ENCODE measurements around the gene SCN4A.
"Not testable (repeated sequence)": the region's sequence is repeated elsewhere in the genome, so short reads cannot be mapped to it uniquely, and the experiment has no call there.

SCN4A gene

GRCh38 chr17:63932721-63933120, 40.0 kb downstream of the SCN4A start:
- DNase-seq = no peak

GRCh38 chr17:63931981-63932561, 40.6 kb downstream of the SCN4A start, which contains the start of gene CD79B:
Gene CD79B, minus strand, starts transcription at chr17:63932331. Its CDS starts 70 bp downstream, at chr17:63932261.
- peak; percentile 33 for DNase-seq

- DNase-seq = peak; percentile 72
These were observed 41.7 kb downstream of the SCN4A start for GRCh38 chr17:63930951-63931575.

- DNase-seq = no peak
These were observed 42.6 kb downstream of the SCN4A start for GRCh38 chr17:63929860-63930766.

- no peak for DNase-seq
These were observed 43.6 kb downstream of the SCN4A start for GRCh38 chr17:63928966-63929695.

GRCh38 chr17:63928172-63928666, 44.5 kb downstream of the SCN4A start:
- DNase-seq = no peak

GRCh38 chr17:63927464-63928171, 45.1 kb downstream of the SCN4A start:
- no peak for DNase-seq

GRCh38 chr17:63926164-63926563, 46.6 kb downstream of the SCN4A start:
- no peak for DNase-seq

GRCh38 chr17:63925615-63926014, 47.1 kb downstream of the SCN4A start:
- DNase-seq = no peak

- DNase-seq = not testable (repeated sequence)
These were observed 50.3 kb downstream of the SCN4A start for GRCh38 chr17:63922402-63922801.

- not testable (repeated sequence) for DNase-seq
These were observed 51.9 kb downstream of the SCN4A start for GRCh38 chr17:63920779-63921178.

GRCh38 chr17:63920050-63920449, 52.7 kb downstream of the SCN4A start:
- not testable (repeated sequence) for DNase-seq

GRCh38 chr17:63919311-63919723, 53.4 kb downstream of the SCN4A start:
- DNase-seq = peak; percentile 85

- DNase-seq = not testable (repeated sequence)
These were observed 53.9 kb downstream of the SCN4A start, which contains the start of gene GH1 for GRCh38 chr17:63918789-63919305. Gene GH1, minus strand, starts transcription at chr17:63918839. Its CDS starts 63 bp downstream, at chr17:63918776.

- no peak for DNase-seq
These were observed 54.4 kb downstream of the SCN4A start for GRCh38 chr17:63918305-63918704.

GRCh38 chr17:63917646-63918045, 55.1 kb downstream of the SCN4A start:
- DNase-seq = no peak

- not testable (repeated sequence) for DNase-seq
These were observed 55.5 kb downstream of the SCN4A start for GRCh38 chr17:63917206-63917605.

GRCh38 chr17:63916566-63917185, 56.0 kb downstream of the SCN4A start:
- no peak for DNase-seq

- not testable (repeated sequence) for DNase-seq
These were observed 57.0 kb downstream of the SCN4A start for GRCh38 chr17:63915753-63916152.

GRCh38 chr17:63914471-63914870, 58.2 kb downstream of the SCN4A start:
- no peak for DNase-seq

- DNase-seq = peak; percentile 71
These were observed 61.0 kb downstream of the SCN4A start for GRCh38 chr17:63911657-63912100.
